Esophagus mucosa (tissue), 1 donor: ENCODE measurements around the gene TAF1L. TPM values are rescaled to one million over a fixed set of nuclear protein-coding genes. Genes with fewer than 3 reads are reported as not detected.
A peak's percentile ranks its signal among the peaks of the same experiment; 100 is the strongest.

Experiments
- ATAC-seq: fragments of 200-7000 bp; cut with Tn5 transposase; one replicate; pipeline ENCODE4 v1.9.1; 2020
- total RNA-seq: library from RNA; stranded (reverse); gene quantifications from one replicate; pipeline ENCODE4 v1.2.4, GENCODE V29; 2023
- donor health status: DM: yes; HTN: yes; CAD: no.

Gene TAF1L
- total RNA-seq, 1 donor from 2014 or later = not detected

- no peak for ATAC-seq
Observed at GRCh38 chr9:32587901-32588300, 47.6 kb downstream of the TAF1L start.

GRCh38 chr9:32584784-32585183 is 50.7 kb downstream of the TAF1L start:
- ATAC-seq = no peak

GRCh38 chr9:32581512-32582143 is 53.8 kb downstream of the TAF1L start:
- ATAC-seq = no peak

GRCh38 chr9:32580631-32581300 is 54.7 kb downstream of the TAF1L start:
- ATAC-seq = no peak

GRCh38 chr9:32579706-32580331 is 55.6 kb downstream of the TAF1L start:
- ATAC-seq = peak; percentile 42

Other genes with a start within 250 kb of the TAF1L start
- 5.6 TPM for gene RIGI, start 109.5 kb downstream of the TAF1L start, total RNA-seq
- gene SMIM27, start 83.3 kb downstream of the TAF1L start, total RNA-seq = 7.2 TPM
- gene TOPORS, start 83.1 kb downstream of the TAF1L start, total RNA-seq = 8.8 TPM
- 39.2 TPM for gene NDUFB6, start 62.5 kb downstream of the TAF1L start, total RNA-seq
- gene TMEM215, start 147.9 kb upstream of the TAF1L start, total RNA-seq = not detected